ENCODE data around the gene SLAMF8.

Gene SLAMF8

DNA sequence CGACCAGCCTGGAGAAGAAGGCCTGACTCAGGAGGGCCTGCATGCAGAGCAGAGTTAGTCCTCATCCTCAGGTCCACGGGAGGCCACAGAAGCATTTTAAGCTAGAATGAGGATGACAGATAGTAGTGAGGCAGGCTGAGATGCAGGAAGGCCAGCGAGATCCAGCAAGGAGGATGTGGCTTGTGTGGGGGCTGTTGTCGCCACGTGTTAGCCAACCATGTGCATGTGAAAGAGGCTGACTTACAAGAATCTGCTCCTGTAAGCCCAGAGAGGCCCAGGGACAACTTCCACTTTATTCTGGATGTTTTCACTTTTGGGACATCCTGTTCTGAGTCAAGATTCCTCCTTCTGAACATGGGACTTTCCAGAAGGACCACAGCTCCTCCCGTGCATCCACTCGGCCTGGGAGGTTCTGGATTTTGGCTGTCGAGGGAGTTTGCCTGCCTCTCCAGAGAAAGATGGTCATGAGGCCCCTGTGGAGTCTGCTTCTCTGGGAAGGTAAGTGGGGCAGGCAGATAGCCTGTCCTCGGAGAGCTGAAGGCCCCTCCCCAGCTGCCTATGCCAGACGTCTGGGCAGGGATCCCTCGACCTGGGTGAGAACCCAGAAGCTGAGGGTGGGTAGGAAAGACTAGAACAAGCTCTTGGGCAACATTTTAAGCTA is at the start of gene SLAMF8:
TSS of gene SLAMF8 (plus strand) at position 433 of the 661 bp plus-strand sequence. CDS start at position 459, 26 bp downstream.
- Histone ChIP-seq H2AFZ (ENCODE audit: low read depth, low read length) (peak within 1 kb of the TSS; percentile 51; the same call in 1 of the 2 replicates), H3K79me2 (ENCODE audit: low read length) (no peaks in the 10 kb centered on the region), H3K27ac (ENCODE audit: low read length) (no peak within 1 kb of the TSS), H3K4me3 (ENCODE audit: low read length) (no peak within 1 kb of the TSS), H3K27me3 (ENCODE audit: low read depth, low read length) (peaks cover 39% of the 10 kb centered on the region), H3K4me2 (ENCODE audit: low read length) (peak within 1 kb of the TSS; percentile 13), H4K20me1 (ENCODE audit: insufficient read depth, low read length) (no peaks in the 10 kb centered on the region), H3K4me1 (ENCODE audit: low read length) (peaks cover 32% of the 10 kb centered on the region), H3K9me3 (ENCODE audit: insufficient read depth, low read length) (no peaks in the 10 kb centered on the region), H3K36me3 (replicated peaks; ENCODE audit: low read depth, low read length) (no peaks in the 10 kb centered on the region), H3K9ac (ENCODE audit: low read length) (no peak within 1 kb of the TSS)
- TF ChIP-seq, protein P1, sequence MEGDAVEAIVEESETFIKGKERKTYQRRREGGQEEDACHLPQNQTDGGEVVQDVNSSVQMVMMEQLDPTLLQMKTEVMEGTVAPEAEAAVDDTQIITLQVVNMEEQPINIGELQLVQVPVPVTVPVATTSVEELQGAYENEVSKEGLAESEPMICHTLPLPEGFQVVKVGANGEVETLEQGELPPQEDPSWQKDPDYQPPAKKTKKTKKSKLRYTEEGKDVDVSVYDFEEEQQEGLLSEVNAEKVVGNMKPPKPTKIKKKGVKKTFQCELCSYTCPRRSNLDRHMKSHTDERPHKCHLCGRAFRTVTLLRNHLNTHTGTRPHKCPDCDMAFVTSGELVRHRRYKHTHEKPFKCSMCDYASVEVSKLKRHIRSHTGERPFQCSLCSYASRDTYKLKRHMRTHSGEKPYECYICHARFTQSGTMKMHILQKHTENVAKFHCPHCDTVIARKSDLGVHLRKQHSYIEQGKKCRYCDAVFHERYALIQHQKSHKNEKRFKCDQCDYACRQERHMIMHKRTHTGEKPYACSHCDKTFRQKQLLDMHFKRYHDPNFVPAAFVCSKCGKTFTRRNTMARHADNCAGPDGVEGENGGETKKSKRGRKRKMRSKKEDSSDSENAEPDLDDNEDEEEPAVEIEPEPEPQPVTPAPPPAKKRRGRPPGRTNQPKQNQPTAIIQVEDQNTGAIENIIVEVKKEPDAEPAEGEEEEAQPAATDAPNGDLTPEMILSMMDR (IDR thresholded peaks at IDR 0.05; ENCODE audit: low read depth, low read length): no peak
- no peak for TF ChIP-seq EZH2phosphoT487 (IDR thresholded peaks at IDR 0.05; ENCODE audit: low read depth)

DNA sequence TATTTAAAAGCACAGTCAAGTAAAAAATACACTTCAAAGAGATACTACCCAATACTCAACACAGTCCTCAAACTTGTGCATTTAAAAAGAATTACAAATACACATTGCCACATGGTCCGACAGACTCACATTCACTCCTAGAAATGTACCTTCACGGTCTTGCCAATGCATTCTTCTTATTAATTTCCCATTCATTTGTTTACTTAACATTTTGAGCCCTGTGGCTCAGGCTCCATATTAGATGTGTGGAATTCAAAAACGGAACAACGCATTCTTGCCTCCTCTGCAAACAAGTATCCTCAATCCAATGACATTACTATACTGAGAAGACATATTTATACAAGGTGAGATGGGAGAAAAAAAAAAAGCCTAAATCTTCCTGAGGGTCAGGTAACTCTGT is 48.4 kb upstream of the SLAMF8 start:
- Histone ChIP-seq H3K4me2 (ENCODE audit: low read length) (no peak overlapping the region), H3K4me3 (ENCODE audit: low read length) (no peak overlapping the region), H3K79me2 (ENCODE audit: low read length) (no peaks in the 10 kb centered on the region), H2AFZ (ENCODE audit: low read depth, low read length) (no peak overlapping the region), H3K36me3 (replicated peaks; ENCODE audit: low read depth, low read length) (no peaks in the 10 kb centered on the region), H3K27ac (ENCODE audit: low read length) (no peak overlapping the region), H3K9ac (ENCODE audit: low read length) (no peak overlapping the region), H3K4me1 (ENCODE audit: low read length) (peaks cover 4% of the 10 kb centered on the region; the same call in 1 of the 2 replicates), H3K27me3 (ENCODE audit: low read depth, low read length) (no peaks in the 10 kb centered on the region), H3K9me3 (ENCODE audit: insufficient read depth, low read length) (no peaks in the 10 kb centered on the region), H4K20me1 (ENCODE audit: insufficient read depth, low read length) (no peaks in the 10 kb centered on the region)
- TF ChIP-seq, protein P1 (IDR thresholded peaks at IDR 0.05; ENCODE audit: low read depth, low read length): no peak
- no peak for TF ChIP-seq EZH2phosphoT487 (IDR thresholded peaks at IDR 0.05; ENCODE audit: low read depth)

DNA sequence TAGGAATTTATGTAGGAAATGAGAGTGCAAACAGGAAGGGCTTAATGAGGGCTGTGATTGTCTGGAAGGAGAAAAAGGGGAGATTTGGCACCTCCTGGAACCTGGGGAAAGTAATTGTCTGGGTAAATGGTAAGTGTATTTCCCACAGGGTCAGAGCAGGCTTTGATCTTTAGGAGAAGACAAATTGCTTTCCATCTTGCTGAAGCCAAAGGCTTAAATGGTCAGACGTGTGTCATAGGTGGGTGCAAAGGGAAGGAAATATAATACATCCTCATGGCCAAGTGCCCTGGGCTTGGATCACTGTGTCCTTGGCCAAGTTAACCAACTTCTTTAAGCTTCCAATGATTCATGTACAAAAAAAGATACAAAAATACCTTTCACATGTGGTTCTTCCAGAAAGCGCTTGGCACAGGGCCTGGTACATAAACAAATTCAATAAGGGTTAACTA is 47.2 kb upstream of the SLAMF8 start:
- TF ChIP-seq, protein P1 (IDR thresholded peaks at IDR 0.05; ENCODE audit: low read depth, low read length): no peak
- no peak for TF ChIP-seq EZH2phosphoT487 (IDR thresholded peaks at IDR 0.05; ENCODE audit: low read depth)
- no peaks in the 10 kb centered on the region for H4K20me1 ChIP-seq (ENCODE audit: insufficient read depth, low read length)
- peaks cover 3% of the 10 kb centered on the region; the same call in 1 of the 2 replicates for H3K4me1 ChIP-seq (ENCODE audit: low read length)
- no peak overlapping the region for H3K27ac ChIP-seq (ENCODE audit: low read length)
- no peaks in the 10 kb centered on the region for H3K27me3 ChIP-seq (ENCODE audit: low read depth, low read length)
- H3K79me2 ChIP-seq (ENCODE audit: low read length): no peaks in the 10 kb centered on the region
- H3K36me3 ChIP-seq (replicated peaks; ENCODE audit: low read depth, low read length): no peaks in the 10 kb centered on the region
- H3K4me2 ChIP-seq (ENCODE audit: low read length): no peak overlapping the region
- no peaks in the 10 kb centered on the region for H3K9me3 ChIP-seq (ENCODE audit: insufficient read depth, low read length)
- H2AFZ ChIP-seq (ENCODE audit: low read depth, low read length): no peak overlapping the region
- H3K9ac ChIP-seq (ENCODE audit: low read length): no peak overlapping the region
- no peak overlapping the region for H3K4me3 ChIP-seq (ENCODE audit: low read length)

DNA sequence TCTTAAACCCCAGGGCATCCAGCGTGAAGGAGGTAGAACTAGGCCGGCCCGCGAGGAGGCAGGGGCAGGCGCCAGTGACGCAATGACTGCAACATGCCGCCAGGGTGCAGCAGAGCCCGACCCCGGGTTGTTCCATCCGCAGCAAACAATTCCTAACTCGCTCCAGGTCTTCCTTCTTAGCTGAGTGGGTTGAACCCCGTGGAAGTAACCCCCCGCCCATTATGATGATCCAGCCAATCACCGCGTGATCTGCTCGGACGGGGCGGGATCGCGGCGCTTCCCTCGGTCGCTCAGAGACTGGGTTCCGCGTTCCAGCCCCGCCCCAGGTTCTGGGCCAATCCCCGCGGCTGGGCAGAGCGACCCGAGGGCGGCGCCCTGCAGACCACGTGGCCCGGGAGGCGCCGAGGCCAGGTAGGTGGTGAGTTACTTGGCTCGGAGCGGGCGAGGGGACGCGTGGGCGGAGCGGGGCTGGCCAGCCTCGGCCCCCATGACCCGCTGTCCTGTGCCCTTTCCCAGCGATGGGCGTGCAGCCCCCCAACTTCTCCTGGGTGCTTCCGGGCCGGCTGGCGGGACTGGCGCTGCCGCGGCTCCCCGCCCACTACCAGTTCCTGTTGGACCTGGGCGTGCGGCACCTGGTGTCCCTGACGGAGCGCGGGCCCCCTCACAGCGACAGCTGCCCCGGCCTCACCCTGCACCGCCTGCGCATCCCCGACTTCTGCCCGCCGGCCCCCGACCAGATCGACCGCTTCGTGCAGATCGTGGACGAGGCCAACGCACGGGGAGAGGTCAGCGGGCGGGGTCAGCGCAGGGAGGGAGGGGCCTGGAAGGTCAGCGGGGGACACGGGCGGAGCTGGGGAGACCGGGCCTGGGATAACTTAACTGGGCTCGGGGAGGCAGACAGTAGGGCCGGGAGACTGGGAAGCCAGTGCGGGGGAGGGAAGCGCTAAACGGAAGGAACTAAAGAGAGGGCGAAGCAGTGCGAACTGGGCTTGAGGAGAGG is 45.8 kb upstream of the SLAMF8 start, which contains the start of gene DUSP23:
TSS of gene DUSP23 (plus strand) at position 380 of the 1,000 bp plus-strand sequence. CDS start at position 519, 139 bp downstream.
- Histone ChIP-seq H3K9me3 (ENCODE audit: insufficient read depth, low read length) (no peaks in the 10 kb centered on the region), H3K9ac (ENCODE audit: low read length) (no peak within 1 kb of the TSS), H4K20me1 (ENCODE audit: insufficient read depth, low read length) (no peaks in the 10 kb centered on the region), H3K36me3 (replicated peaks; ENCODE audit: low read depth, low read length) (no peaks in the 10 kb centered on the region), H3K27ac (ENCODE audit: low read length) (no peak within 1 kb of the TSS), H2AFZ (ENCODE audit: low read depth, low read length) (no peak within 1 kb of the TSS), H3K4me3 (ENCODE audit: low read length) (no peak within 1 kb of the TSS), H3K27me3 (ENCODE audit: low read depth, low read length) (no peaks in the 10 kb centered on the region), H3K4me1 (ENCODE audit: low read length) (no peaks in the 10 kb centered on the region), H3K79me2 (ENCODE audit: low read length) (no peaks in the 10 kb centered on the region), H3K4me2 (ENCODE audit: low read length) (no peak within 1 kb of the TSS)
- TF ChIP-seq, protein P1 (IDR thresholded peaks at IDR 0.05; ENCODE audit: low read depth, low read length): peak; percentile 27
- no peak for TF ChIP-seq EZH2phosphoT487 (IDR thresholded peaks at IDR 0.05; ENCODE audit: low read depth)

Measured in OCI-LY3 (cell line).